OCI-M1 (cell line): ENCODE measurements around the gene MT1H.
"Not testable (repeated sequence)": the region's sequence is repeated elsewhere in the genome, so short reads cannot be mapped to it uniquely, and the experiment has no call there.

Source experiments
- DNase-seq: peaks from one replicate; lab custom pipeline; 2025; lab: John Stamatoyannopoulos, UW

The MT1H gene

DNA sequence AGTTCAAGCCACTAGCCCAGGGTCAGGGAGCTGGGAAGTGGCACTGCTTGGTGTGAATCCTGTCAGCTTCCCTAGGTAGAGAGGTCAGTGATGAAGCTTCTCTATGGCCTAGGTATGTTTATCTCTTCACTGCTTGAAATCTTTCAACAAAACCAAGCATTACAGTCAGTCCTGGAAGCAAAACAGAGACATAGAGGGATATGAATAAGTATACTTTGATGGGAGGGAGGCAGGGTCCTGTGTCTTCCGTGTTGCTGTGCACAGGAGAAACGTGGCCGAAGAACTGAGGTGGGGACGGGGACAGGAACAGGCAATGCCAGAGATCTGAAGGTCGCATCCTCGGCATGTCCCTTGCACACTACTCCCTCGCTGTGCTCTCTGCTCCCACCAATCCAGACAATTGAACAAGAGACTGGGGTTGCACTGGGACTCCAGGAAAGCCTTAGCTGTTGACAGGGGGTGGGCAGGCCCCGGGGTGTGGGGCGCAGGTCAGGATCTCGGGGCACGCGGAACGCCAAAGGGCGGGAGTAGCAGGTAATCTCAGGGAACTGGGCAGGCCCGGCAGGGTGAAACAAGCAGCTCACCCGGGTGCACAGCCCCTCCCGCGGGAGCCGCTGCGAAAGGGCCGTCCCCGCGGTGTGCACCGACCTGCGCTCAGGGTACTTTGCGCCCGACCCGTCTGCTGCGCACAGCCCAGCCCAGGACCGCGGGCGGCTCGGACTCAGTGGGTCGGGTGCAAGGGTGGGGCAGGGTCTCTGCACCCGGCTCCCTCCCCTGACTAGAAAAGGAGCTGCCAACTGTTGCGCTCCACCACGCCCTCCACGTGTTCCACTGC, at the start of gene MT1H:
Gene MT1H (plus strand): TSS at position 810 of the 835 bp plus-strand sequence. CDS start 71 bp downstream, outside the sequence.
- DNase-seq: no peak

DNA sequence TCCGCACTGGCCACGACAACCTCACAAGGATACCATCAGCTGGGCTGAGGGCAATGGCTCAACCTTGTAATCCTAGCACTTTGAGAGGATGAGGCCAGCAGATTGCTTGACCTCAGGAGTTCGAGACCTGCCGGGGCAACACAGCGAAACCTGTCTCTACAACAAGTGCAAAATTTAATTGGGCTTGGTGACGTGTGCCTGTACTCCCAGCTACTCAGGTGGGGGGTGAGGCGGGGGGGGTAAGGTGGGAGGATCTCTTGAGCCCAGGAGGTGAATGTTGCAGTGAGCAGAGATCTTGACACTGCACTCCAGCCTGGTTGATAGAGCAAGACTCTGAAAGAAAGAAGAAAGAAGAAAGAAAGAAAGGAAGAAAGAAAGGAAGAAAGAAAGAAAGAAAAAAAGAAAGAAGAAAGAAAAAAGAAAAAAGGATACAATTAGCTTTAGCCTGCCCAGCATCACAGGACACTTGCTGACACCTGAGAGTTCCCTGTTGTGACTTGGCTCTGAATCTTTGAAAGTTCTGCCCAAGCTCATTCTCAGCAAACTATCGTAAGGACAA, 49.2 kb upstream of the MT1H start:
- DNase-seq: no peak

DNA sequence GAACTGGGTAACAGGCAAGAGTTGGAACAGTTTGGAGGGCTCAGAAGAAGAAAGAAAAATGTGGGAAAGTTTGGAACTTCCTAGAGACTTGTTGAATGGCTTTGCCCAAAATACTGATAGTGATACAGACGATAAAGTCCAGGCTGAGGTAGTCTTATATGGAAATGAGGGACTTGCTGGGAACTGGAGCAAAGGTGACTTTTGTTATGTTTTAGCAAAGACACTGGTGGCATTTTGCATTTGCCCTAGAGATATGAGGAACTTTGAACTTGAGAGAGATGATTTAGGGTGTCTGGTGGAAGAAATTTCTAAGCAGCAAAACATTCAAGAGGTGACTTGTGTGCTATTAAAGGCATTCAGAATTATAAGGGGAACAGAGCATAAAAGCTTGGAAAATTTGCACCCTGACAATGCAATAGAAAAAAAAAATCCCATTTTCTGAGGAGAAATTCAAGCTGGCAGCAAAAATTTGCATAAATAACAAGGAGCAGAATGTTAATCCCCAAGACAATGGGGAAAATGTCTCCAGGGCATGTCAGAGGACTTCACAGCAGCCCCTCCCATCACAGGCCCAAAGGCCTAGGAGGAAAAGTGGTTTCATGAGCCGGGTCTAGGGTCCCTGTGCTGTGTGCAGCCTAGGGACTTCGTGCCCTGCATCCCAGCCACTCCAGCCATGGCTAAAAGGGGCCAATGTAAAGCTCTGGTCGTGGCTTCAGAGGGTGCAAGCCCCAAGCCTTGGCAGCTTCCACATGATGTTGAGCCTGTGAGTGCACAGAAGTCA, 47.8 kb upstream of the MT1H start:
- not testable (repeated sequence) for DNase-seq

DNA sequence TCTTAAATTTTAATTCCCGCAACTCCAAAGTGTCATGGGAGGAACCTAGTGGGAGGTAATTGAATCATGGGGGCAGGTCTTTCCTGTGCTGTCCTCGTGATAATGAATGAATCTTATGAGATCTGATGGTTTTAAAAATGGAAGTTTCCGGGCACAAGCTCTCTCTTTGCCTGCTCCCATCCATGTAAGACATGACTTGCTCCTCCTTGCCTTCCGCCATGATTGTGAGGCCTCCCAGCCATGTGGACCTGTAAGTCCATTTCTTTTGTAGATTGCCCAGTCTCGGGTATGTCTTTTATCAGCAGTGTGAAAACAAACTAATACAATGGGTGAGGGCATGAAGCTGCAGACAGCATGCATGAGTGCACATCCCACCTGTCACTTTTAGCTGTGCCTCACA, 46.4 kb upstream of the MT1H start:
- DNase-seq: not testable (repeated sequence)

DNA sequence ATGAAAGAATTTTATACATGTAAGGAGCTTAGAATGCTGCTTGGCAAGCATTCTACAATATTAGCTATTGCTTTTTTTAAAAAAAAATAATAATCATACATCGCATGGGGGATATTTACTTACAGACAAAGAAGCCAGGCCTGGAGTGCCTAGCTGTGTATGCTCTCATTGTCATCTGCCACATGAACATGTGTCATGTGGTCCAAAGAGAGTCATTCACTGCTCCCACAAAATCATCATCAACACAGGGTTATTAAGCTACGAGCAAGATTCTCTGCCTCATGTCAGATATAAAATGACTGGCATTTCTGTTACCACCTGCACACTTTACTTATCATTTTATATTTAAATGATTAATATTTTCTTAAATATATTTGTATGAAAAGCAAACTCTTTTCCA, 46.0 kb upstream of the MT1H start:
- DNase-seq: no peak

DNA sequence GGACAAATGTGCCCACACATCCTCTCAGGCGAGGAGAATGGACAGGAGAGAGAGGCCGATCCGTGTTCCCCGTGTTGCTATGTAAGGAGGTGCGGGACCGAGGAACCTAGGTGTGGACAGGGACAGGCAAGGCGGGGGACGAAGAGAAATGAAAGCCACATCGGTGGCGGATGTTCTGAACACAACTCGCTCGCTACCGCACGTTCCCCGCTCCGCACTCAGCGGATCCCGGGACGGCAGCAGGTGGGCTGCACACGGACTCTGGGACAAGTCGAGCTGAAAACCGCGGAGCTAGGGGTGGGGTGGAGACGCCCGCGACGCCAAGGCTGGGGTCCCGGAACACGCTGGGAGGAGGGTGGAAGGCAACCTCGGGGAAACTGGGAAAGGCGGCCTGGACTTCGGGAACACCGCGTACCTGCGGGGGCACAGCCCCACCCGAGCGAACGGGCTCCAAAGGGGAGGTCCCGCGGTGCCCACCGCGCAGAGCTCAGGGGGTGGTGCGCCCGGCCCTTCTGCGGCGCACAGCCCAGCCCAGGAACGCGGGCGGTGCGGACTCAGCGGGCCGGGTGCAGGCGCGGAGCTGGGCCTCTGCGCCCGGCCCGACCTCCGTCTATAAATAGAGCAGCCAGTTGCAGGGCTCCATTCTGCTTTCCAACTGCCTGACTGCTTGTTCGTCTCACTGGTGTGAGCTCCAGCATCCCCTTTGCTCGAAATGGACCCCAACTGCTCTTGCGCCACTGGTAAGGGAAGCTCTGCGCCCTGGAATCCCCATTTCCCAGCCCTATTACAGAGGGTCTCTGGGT, 44.3 kb upstream of the MT1H start, which contains the start of gene MT1E:
Gene MT1E (plus strand): TSS at position 642 of the 803 bp plus-strand sequence. CDS start 71 bp downstream, at position 713.
- DNase-seq: no peak

DNA sequence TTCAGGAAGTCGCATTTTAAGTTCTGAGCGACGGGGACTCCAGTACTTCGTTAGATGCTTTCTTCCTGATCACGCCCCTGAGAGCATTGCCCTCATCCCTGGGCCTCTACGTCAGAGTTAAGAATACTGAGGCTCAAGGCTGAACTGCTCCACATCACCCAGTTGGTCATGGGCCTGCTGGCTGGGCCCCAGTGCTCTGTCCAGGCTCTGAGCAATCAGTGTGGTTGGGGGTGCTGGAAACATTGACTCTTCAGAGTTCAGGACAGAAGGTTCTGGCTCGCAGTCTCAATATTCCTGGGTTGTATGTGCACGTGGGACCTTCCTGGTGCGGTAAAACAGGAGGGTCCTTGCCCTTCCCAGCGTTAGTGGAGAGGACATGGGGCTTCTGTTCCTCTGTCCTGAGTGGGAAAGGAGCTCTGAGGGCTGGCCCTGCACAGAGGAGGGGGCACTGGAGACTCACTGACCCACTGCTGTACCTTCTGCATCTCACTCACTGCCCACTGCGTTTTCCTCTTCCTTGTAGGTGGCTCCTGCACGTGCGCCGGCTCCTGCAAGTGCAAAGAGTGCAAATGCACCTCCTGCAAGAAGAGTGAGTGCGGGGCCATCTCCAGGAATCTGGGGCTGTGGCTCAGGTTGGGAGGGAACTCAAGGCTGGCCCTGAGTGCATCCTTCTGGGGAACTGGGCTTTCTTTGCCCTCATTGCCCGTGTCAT, 43.5 kb upstream of the MT1H start:
- no peak for DNase-seq

DNA sequence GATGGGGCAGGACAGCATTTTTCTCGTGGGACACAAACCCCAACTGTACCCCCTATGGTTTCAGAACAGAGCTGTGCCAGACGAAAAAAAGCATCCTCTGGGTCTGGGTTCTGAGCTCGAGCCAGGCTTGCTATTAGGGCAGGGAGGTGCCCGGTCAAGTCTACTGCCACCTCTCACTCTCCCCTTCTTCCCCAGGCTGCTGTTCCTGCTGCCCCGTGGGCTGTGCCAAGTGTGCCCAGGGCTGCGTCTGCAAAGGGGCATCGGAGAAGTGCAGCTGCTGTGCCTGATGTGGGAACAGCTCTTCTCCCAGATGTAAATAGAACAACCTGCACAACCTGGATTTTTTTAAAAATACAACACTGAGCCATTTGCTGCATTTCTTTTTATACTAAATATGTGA, 42.9 kb upstream of the MT1H start:
- no peak for DNase-seq

DNA sequence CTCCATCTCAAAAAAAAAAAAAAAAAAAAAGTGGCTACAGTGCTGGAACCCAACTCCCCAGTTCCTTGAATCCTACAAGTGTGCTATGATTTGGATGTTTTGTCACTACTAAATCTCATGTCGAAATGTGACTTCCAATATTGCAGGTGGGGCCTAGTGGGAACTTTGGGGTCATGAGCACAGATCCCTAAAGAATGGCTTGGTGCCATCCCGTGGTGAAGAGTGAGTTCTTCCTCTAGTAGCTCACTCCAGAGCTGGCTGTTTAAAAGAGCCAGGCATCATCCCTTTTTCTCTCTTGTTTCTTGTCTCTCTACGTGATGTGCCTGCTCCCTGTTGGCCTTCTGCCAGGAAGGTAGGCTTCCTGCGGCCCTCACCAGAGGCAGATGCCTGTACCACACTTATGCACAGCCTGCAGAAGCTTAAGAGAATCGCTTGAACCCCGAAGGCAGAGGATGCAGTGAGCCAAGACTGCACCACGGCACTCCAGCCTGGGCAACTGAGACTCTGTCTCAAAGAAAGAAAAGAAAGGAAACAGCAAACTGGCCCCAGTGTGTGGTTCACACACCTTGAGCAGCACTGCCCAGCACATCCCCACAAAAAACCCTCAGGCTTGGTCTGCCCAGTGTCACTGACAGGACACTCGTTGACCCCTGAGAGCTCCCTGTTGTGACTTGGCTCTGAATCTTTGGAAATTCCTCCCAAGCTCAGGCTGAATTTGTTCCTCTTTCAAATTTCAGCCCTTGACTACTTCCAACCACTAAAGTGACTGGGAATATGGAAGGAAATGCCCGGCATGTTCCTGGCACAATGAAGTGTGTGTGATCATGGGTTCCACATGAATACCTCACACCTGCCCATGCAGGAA, 40.9 kb upstream of the MT1H start:
- peak; percentile 2 for DNase-seq

DNA sequence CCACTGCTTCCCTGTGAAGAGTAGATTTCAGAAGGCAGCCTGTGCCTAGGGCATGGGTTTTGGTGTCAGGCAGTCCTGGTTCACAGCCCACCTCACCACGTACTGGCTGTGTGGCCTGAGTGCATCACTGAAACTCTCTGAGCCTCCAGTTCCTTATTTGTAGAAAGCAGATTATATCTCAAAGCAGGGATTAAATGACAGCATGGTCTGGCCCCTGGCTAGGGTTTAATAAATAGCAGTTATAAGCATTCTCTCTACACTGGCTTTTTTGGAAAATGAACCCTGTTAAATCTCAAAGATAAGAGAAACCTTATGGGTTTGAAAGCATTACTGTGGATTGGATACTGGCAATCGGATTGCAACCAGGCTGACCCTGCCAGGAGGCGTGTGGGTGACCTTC, 40.1 kb upstream of the MT1H start:
- DNase-seq: peak; percentile 4

DNA sequence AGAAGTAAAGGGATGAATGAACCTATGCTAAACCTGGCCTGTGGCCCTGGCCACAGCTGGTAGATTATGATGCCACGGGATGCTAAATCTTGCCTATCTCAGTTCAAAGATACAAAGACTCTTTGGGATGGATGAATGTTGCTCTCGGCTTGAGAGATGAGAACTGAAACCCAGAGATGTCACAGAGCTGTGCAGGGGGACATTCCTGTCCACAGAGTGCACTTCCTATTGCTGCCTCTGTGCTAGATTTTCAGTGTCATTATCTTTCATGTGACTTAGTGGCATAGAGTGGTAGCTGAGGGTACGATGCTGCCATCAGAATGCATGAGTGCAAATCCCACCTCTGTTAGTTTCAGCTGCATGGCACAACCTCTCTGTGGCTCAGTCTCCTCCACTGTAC, 39.5 kb upstream of the MT1H start:
- no peak for DNase-seq

DNA sequence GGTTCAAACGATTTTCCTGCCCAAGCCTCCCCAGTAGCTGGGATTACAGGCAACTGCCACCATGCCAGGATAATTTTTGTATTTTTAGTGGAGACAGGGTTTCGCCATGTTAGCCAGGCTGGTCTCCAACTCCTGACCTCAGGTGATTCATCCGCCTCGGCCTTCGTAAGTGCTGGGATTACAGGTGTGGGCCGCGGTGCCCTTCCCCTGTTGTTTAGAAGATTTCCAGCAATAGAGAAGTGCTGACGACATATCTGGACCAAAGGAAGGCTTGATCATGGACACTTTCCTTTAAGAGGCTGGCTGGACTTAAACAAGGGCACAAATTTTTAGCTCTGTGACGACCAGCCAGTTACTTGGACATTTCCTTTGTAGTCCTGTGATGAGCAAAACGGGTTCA, 38.4 kb upstream of the MT1H start:
- DNase-seq: no peak

DNA sequence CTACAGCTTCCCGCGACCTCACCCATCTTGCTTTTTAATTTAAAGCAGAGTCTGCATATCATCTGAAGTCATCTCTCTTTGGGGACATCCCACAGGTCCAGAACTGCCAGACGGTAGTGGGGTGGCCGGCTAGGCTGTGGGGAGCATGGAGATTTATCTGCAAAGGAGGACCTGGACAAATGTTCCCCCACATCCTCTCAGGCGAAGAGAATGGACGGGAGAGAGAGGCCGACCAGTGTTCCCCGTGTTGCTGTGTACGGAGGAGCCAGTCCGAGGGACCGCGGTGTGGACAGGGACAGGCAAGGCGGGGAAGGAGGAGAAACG, 37.8 kb upstream of the MT1H start:
- no peak for DNase-seq

DNA sequence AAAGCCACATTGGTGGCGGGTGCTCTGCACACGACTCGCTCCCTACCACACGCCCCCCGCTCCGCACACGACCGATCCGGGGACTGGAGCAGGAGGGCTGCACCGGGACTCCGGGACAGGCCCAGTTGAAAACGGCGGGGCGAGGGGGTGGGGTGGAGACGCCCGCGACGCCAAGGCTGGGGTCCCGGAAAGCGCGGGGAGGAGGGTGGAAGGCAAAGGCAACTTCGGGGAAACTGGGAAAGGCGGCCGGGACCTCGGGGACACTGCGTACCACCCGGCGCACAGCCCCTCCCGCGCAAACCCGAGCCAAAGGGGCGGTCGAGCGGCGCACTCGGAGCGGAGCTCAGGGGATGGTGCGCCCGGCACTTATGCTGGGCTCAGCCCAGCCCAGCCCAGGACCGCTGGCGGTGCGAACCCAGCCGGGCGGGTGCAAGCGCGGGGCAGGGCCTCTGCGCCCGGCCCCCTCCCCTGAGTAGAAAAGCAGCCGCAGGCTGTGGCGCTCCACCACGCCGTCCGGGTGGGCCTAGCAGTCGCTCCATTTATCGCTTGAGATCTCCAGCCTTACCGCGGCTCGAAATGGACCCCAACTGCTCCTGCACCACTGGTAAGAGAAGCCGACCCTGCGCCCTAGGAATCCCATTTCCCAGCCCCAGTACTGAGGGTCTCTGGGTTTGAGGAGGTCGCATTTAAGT, 37.3 kb upstream of the MT1H start, which contains the start of gene MT1M:
Gene MT1M (plus strand): TSS at position 504 of the 692 bp plus-strand sequence. CDS start 73 bp downstream, at position 577.
- DNase-seq: no peak

DNA sequence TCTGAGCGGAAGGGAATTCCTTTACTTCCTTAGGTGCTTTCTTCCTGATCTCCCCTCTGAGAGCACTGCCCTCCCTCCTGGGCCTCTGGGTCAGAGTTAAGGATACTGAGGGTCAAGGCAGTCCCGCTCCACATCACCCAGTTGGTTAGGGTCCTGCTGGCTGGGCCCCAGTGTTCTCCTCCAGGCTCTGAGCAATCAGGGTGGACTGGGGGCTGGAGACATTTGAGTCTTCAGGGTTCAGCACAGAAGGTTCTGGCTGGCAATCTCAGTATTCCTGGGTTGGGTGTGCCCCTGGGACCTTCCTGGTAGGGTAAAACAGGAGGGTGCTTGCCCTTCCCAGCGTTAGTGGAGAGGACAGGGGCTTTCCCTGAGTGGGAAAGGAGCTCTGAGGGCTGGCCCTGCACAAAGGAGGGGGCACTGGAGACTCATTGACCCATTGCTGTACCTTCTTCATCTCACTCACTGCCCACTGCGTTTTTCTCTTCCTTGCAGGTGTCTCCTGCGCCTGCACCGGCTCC, 36.7 kb upstream of the MT1H start:
- DNase-seq: no peak

DNA sequence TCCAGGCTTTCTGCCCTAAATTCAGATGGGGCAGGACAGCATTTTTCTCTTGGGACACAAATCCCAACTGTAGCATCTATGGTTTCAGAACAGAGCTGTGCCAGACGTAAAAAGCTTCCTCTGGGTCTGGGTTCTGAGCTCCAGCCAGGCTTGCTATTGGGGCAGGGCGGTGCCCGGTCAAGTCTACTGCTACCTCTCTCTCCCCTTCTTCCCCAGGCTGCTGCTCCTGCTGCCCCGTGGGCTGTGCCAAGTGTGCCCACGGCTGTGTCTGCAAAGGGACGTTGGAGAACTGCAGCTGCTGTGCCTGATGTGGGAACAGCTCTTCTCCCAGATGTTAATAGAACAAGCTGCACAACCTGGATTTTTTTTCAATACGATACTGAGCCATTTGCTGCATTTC, 36.1 kb upstream of the MT1H start:
- no peak for DNase-seq

DNA sequence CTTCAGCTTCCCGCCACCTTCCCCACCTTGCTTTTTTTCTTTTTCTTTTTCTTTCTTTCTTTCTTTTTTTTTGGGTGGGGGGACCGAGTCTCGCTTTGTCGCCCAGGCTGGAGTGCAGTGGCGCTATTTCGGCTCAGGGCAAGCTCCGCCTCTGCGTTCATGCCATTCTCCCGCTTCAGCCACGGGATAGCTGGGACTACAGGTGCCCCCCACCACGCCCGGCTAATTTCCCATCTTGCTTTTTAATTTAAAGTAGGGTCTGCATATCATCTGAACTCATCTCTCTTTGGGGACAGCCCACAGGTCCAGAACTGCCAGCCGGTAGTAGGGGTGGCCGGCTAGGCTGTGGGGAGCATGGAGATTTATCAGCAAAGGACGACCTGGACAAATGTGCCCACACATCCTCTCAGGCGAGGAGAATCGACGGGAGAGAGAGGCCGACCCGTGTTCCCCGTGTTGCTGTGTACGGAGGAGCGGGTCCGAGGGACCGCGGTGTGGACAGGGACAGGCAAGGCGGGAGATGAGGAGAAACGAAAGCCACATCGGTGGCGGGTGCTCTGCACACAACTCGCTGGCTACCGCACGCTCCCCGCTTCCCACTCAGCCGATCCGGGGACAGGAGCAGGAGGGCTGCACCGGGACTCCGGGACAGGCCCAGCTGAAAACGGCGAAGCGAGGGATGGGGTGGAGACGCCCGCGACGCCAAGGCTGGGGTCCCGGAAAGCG, 34.7 kb upstream of the MT1H start:
- DNase-seq: no peak

DNA sequence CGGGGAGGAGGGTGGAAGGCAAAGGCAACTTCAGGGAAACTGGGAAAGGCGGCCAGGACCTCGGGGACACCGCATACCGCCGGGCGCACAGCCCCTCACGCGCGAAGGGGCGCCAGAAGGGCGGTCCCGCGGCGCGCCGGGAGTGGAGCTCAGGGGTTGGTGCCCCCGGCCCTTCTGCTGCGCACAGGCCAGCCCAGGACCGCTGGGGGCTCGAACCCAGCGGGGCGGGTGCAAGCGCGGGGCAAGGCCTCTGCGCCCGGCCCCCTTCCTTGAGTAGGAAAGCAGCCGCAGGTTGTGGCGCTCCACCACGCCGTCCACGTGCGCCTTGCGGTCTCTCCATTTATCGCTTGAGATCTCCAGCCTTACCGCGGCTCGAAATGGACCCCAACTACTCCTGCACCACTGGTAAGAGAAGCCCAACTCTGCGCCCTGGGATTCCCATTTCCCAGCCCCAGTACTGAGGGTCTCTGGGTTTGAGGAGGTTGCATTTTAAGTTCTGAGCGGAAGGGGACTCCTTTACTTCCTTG, 34.1 kb upstream of the MT1H start:
- no peak for DNase-seq
